Pancreas (tissue), 10 donors: Measurements from ENCODE around the gene DSP. TPM values are rescaled to one million over a fixed set of nuclear protein-coding genes. Genes with fewer than 3 reads are reported as not detected.
A peak's percentile ranks its signal among the peaks of the same experiment; 100 is the strongest.

Experiments used
- ATAC-seq, 4 donors: fragments of 200-7000 bp; cut with Tn5 transposase; one replicate each; pipeline versions ENCODE4 v1.8.0 to v1.9.1; 2020; ENCODE audit warnings: mild to moderate bottlenecking in 4 of 4, moderate library complexity in 4 of 4
- DNase-seq, 6 donors: peaks; one replicate each; pipeline ENCODE4 v3.0.0-alpha.2; 2020
- FAIRE-seq: peaks from 2 replicates; lab custom pipeline; 2012; peaks lifted over from hg19 to GRCh38; lab: Jason Lieb, UNC
- H3K27ac ChIP-seq, 4 donors: fragments of 200-600 bp; sonication (generic); 1 replicate in 3 of 4; 2 replicates in 1 of 4; pipeline versions ENCODE4 v1.5.0 to v1.8.0; 2020
- H3K27me3 ChIP-seq, 4 donors: fragments of 200-600 bp; one replicate each; pipeline ENCODE4 v1.8.0; 2021
- H3K36me3 ChIP-seq, 3 donors: fragments of 200-600 bp; sonication (generic) in 1 of 3; one replicate each; pipeline versions ENCODE4 v1.5.0 to v1.8.0; 2020 to 2021
- H3K4me1 ChIP-seq, 3 donors: fragments of 200-600 bp; one replicate each; pipeline ENCODE4 v1.8.0; 2021
- H3K4me3 ChIP-seq, 4 donors: fragments of 200-600 bp; sonication (generic) in 2 of 4; one replicate each; pipeline versions ENCODE4 v1.5.0 to v1.8.0; 2020 to 2021
- H3K9me3 ChIP-seq, 4 donors: fragments of 200-600 bp; one replicate each; pipeline ENCODE4 v1.8.0; 2021
- WGBS, 2 donors: extraction: QIAGEN DNeasy Blood & Tissue Kit; methylation state at CpG; one replicate each; pipeline ENCODE4 v1.1.7; 2013; 5-methylcytosine and 5-hydroxymethylcytosine counted together
- intact Hi-C, 3 donors: fragments of 100-400 bp; cut with DNase I; formaldehyde crosslinking; loops; one replicate each; pipeline versions ENCODE4 v1.11.1 to v1.14.2; 2022
- polyA plus RNA-seq, 2 donors: library from polyadenylated mRNA; stranded (reverse); fragments of 200-250 nt; gene quantifications; one replicate each; pipeline ENCODE4 v1.2.3, GENCODE V29; 2013
- total RNA-seq, 6 donors: library from RNA; stranded (reverse); fragmentation: NEBNext Ultra II Directional in 4 of 6; extraction: Animal tissue kit (Norgen Biotek cat#: 25700) in 4 of 6; gene quantifications; one replicate each; pipeline versions ENCODE4 v1.2.1 to v1.2.4, GENCODE V29; 2021 to 2023
- TF ChIP-seq, protein P1 (sequence below), 4 donors: fragments of 200-600 bp; sonication (generic) in 3 of 4; IDR thresholded peaks; one replicate each; pipeline versions ENCODE4 v1.5.0 to v1.8.0; 2021; ENCODE audit warnings: antibody characterized with exemption in 4 of 4
- donor health status: healthy with polysubstance abuse.
- donor health status: DM: no; HTN: no; CAD: no; lungs with moderate emphysema.
- donor health status: DM: no; HTN: no; CAD: no.
- donor health status: control.
- donor health status: control.
- donor health status: Bipolar disorder and iron deficiency.
- donor health status: DM: yes; HTN: yes; CAD: no.
- donor health status: DM: no; HTN: no; CAD: no.
- donor health status: DM: no; HTN: no; CAD: no.
- donor health status: DM: yes; HTN: yes; CAD: no.

The DSP gene
- total and polyA plus RNA-seq, 8 donors: 17.3 to 139 (median 111) TPM

- FAIRE-seq (no peak), ATAC-seq (no peak), DNase-seq (no peak)
- Histone ChIP-seq H3K27me3 (no peaks in the 10 kb centered on the region), H3K36me3 (peaks cover 6 to 46% (median 7%) of the 10 kb centered on the region in 3 donors), H3K4me3 (no peak overlapping the region), H3K27ac (no peak overlapping the region), H3K9me3 (no peaks in the 10 kb centered on the region), H3K4me1 (peaks cover 28 to 35% (median 34%) of the 10 kb centered on the region in 3 donors)
- whole genome bisulfite sequencing, 2 donors: 91 to 92% methylated on average over 12 of the region's 12 CpGs
- TF ChIP-seq, protein P1, sequence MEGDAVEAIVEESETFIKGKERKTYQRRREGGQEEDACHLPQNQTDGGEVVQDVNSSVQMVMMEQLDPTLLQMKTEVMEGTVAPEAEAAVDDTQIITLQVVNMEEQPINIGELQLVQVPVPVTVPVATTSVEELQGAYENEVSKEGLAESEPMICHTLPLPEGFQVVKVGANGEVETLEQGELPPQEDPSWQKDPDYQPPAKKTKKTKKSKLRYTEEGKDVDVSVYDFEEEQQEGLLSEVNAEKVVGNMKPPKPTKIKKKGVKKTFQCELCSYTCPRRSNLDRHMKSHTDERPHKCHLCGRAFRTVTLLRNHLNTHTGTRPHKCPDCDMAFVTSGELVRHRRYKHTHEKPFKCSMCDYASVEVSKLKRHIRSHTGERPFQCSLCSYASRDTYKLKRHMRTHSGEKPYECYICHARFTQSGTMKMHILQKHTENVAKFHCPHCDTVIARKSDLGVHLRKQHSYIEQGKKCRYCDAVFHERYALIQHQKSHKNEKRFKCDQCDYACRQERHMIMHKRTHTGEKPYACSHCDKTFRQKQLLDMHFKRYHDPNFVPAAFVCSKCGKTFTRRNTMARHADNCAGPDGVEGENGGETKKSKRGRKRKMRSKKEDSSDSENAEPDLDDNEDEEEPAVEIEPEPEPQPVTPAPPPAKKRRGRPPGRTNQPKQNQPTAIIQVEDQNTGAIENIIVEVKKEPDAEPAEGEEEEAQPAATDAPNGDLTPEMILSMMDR (IDR thresholded peaks at IDR 0.05): no peak
- intact Hi-C loops: no loop called here
These were observed 15.1 kb downstream of the DSP start for GRCh38 chr6:7556394-7557106.

- TF ChIP-seq, protein P1 (IDR thresholded peaks at IDR 0.05): no peak
- H3K4me3 ChIP-seq: no peak overlapping the region
- H3K27me3 ChIP-seq: no peaks in the 10 kb centered on the region
- peaks cover 6 to 49% (median 7%) of the 10 kb centered on the region in 3 donors for H3K36me3 ChIP-seq
- H3K4me1 ChIP-seq: peaks cover 31 to 38% (median 33%) of the 10 kb centered on the region in 3 donors
- no peak for ATAC-seq
- no peak for FAIRE-seq
- intact Hi-C loops: no loop called here
- no peak for DNase-seq
- H3K27ac ChIP-seq: no peak overlapping the region
- no peaks in the 10 kb centered on the region for H3K9me3 ChIP-seq
- WGBS, 2 donors: 72 to 76% methylated on average over 2 of the region's 2 CpGs
These were observed 16.2 kb downstream of the DSP start for GRCh38 chr6:7557652-7558051.

GRCh38 chr6:7558781-7559180 lies 17.3 kb downstream of the DSP start:
- peaks cover 6 to 61% (median 9%) of the 10 kb centered on the region in 3 donors for H3K36me3 ChIP-seq
- DNase-seq (no peak), FAIRE-seq (no peak), ATAC-seq (no peak)
- TF ChIP-seq, protein P1 (IDR thresholded peaks at IDR 0.05): no peak
- H3K4me1 ChIP-seq: peaks cover 21 to 28% (median 25%) of the 10 kb centered on the region in 3 donors
- intact Hi-C loops: no loop called here
- no peak overlapping the region for H3K4me3 ChIP-seq
- H3K27me3 ChIP-seq: no peaks in the 10 kb centered on the region
- 90 to 91% methylated on average over 4 of the region's 4 CpGs for WGBS, 2 donors
- H3K27ac ChIP-seq: peak overlapping the region in 2 of 4 donors; percentile 75 to 76
- H3K9me3 ChIP-seq: no peaks in the 10 kb centered on the region

DNA sequence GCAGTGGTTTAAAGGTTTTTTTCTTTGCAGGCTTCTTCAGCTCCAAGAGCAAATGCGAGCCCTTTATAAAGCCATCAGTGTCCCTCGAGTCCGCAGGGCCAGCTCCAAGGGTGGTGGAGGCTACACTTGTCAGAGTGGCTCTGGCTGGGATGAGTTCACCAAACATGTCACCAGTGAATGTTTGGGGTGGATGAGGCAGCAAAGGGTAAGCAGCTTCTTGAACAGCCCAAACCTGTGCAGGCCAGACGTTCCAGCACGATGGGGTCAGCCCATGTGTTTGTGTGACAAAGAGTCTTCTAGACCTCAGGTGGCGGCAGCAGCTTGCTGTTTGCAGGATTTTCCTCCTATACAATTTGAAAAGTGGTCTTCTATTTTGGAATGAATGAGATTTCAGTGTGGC lies 17.7 kb downstream of the DSP start:
- Histone ChIP-seq H3K27ac (peak overlapping the region in 3 of 4 donors; percentile 8 to 76 (median 75)), H3K9me3 (no peaks in the 10 kb centered on the region), H3K4me1 (peaks cover 20 to 27% (median 24%) of the 10 kb centered on the region in 3 donors), H3K36me3 (peaks cover 6 to 65% (median 9%) of the 10 kb centered on the region in 3 donors), H3K4me3 (no peak overlapping the region), H3K27me3 (no peaks in the 10 kb centered on the region)
- no peak for DNase-seq
- intact Hi-C loops: no loop called here
- no peak for ATAC-seq
- no peak for FAIRE-seq
- TF ChIP-seq, protein P1 (IDR thresholded peaks at IDR 0.05): no peak
- WGBS, 2 donors: 89 to 90% methylated on average over 6 of the region's 6 CpGs
